Stimulated activated naive CD8-positive, alpha-beta T cell treated with anti-CD3 and anti-CD28 coated beads, Interleukin-15, Interleukin-2, amounts not matched to agents 100 U/mL and 50 U/mL, for 24 hours (primary cell): ENCODE data around the gene OMP.
"Not testable (repeated sequence)": the region's sequence is repeated elsewhere in the genome, so short reads cannot be mapped to it uniquely, and the experiment has no call there.

Experiments
- ATAC-seq: fragments of 150-1000 bp; cut with Tn5 transposase; one replicate; pipeline ENCODE4 v1.10.0; 2021
- DNase-seq: peaks from one replicate; pipeline ENCODE4 v3.0.0; 2021

Gene OMP

GRCh38 chr11:77102246-77103210, at the start of gene OMP:
Gene OMP (plus strand): TSS chr11:77102840. CDS start chr11:77102840, 0 bp downstream.
- DNase-seq: no peak
- ATAC-seq: no peak

DNA sequence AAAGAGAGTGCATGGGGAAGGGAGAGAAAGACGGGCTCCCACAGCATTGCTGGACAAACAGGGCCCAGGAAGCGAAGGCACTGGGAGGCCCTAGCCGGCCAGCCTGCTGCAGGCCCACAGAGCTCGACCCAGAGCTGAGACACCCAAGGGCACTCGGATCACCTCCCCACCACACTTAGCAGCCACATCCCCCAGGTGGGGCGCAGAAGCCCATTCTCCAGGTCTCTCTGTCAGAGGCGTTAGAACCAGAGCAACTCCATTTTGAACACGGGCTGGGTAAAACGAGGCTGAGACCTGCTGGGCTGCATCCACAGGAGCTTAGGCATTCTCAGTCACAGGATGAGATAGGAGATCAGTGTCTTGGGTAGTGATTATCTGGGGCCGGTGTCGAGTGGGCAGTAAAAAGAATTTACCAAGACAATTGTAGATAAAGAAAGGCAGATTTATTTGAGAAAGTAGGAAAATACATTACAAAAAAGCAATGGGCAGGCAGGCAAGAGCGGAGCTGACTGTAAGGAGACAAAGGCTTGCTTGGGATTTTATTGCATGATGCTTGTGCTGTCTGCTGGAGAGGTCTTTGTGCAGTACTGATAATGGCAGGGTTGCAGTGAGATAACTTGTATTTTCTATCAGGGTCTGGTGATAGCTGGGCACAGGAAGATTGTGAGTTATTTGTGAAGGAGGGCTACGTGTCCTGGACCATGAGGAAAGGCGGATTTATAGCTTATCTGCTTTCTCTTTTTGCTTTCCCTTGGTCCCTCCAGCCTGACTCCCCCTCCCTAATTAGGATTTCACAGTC, 49.2 kb upstream of the OMP start:
- ATAC-seq (no peak), DNase-seq (no peak)

DNA sequence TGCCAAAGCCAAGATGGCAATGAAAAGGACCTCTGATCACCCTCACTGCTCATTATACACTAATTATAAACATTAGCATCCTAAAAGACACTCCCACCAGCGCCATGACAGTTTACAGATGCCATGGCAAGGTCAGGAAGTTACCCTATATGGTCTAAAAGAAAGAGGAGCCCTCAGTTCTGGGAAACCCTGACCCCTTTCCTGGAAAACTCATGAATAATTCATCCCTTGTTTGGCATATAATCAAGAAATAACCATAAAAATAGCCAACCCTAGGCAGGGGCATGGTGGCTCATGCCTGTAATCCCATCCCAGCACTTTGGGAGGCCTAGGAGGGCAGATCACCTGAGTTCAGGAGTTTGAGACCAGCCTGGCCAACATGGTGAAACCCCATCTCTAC, 48.6 kb upstream of the OMP start:
- no peak for DNase-seq
- no peak for ATAC-seq

GRCh38 chr11:77055101-77055561, 47.5 kb upstream of the OMP start:
- ATAC-seq: no peak
- no peak for DNase-seq

- DNase-seq (no peak), ATAC-seq (no peak)
Observed at GRCh38 chr11:77055913-77056312, 46.7 kb upstream of the OMP start.

- ATAC-seq: no peak
- no peak for DNase-seq
Observed at GRCh38 chr11:77056814-77057402, 45.7 kb upstream of the OMP start.

GRCh38 chr11:77057938-77058474, 44.6 kb upstream of the OMP start:
- ATAC-seq: no peak
- no peak for DNase-seq

DNA sequence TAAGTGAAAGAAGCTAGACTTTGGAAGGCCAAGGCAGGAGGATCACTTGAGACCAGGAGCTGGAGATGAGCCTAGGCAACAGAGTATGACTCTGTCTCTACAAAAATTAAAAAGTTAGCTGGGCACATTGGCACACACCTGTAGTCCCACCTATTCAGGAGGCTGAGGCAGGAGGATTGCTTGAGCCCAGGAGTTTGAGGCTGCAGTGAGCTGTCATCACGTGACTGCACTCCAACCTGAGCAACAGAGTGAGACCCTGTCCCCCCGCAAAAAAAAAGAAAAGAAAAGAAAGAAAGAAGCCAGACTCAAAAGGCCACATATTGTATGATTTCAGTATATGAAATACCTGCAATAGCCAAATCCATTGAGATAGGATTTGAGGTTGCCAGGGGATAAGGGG, 43.7 kb upstream of the OMP start:
- ATAC-seq: no peak
- DNase-seq: no peak

- ATAC-seq: no peak
- no peak for DNase-seq
Observed at GRCh38 chr11:77059806-77060205, 42.8 kb upstream of the OMP start.

DNA sequence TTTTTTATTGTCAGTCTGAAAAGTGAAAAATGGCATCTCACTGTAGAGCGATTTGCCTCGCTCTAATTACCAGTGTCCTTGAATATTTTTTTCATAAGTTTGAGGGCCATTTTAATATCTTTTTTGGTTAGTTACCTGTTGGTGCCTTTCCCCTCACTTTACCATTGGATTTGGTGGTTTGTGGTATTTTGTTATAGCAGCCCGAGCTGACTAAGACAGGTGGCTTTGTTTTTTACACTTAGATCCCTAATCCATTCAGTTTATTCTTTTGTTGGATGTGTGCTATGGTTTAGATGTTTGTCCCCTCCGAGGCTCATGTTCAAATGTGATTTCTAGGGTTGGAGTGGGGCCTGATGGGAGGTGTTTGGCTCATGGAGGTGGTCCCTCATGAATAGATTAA, 42.4 kb upstream of the OMP start:
- DNase-seq: no peak
- no peak for ATAC-seq

DNA sequence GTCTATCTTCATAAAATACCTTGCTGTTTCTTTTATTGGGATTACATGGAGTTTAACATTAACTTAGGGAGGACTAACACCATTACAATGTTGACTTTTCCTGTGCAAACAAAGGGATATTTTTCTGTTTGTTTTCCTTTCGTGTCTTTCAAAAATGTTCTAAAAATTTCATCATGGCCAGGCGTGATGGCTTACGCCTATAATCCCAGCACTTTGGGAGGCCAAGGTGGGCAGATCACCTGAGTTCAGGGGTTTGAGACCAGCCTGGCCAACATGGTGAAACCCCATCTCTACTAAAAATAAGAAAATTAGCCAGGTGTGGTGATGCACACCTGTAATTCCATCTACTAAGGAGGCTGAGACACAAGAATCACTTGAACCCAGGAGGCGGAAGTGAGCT, 41.4 kb upstream of the OMP start:
- ATAC-seq: not testable (repeated sequence)

DNA sequence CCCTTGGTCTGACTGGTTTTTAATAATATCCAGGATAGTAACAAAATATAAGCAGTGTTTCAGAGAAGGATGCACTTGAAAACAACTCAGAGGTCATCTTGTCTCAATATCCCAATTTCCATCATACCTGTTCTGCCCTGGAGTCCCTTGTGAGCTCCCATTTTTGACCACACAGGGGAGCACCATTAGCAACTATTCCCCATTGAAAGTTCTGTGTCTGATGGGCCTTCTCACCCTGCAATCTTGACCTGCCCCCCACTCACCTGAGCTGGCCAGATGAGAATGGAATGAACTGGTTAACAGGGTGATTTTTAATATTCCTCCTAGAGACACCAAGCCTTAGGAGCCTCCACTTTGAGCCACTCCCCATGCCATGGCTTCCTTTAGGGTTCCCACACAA, 39.7 kb upstream of the OMP start:
- no peak for DNase-seq
- no peak for ATAC-seq

More for the DNA sequence above, 41.4 kb upstream of the OMP start:
- DNase-seq: not testable (repeated sequence)

DNA sequence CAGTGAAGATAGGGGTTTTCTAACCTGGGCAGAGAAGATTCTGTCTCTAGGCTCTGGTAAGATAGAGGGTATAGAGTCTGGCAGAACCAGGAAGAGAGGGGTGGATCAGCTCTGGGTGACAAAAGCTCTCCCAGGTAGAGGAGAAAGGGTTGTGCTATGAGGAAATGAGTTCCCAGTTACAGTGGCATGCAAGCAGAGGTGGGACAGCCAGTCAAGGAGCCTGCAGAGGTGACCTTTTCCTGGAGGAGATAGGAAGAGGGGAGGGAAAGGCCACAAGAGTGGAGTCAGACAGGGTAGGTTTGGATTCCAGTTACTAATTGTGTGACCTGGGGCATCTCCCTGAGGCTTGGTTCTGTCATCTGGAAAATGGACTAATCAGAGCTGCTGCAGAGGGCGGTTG, 39.2 kb upstream of the OMP start:
- DNase-seq (no peak), ATAC-seq (no peak)

DNA sequence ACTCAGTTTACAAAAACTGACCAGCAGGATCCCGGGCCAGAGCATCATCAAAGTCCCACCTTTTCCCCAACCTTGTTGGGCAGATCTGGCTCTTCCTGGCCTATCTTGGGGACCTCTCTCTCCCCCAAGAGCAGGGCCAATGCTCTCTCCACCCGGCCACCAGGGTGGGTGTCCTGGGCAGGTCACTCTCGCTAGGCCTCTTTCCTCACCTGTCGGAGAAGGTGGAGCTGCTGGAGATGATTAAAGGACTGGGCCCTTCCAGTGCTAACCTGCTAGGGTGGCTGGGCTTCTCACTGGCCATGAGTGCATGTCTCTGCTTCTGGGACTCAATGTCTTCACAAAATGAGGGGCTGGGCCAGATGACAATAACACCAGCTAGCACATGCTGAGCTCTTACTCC, 38.8 kb upstream of the OMP start:
- DNase-seq: no peak
- no peak for ATAC-seq

- DNase-seq: no peak
- ATAC-seq: no peak
Observed at GRCh38 chr11:77064648-77065217, 37.9 kb upstream of the OMP start.

- ATAC-seq: no peak
- DNase-seq: no peak
Observed at GRCh38 chr11:77065878-77066228, 36.8 kb upstream of the OMP start.

DNA sequence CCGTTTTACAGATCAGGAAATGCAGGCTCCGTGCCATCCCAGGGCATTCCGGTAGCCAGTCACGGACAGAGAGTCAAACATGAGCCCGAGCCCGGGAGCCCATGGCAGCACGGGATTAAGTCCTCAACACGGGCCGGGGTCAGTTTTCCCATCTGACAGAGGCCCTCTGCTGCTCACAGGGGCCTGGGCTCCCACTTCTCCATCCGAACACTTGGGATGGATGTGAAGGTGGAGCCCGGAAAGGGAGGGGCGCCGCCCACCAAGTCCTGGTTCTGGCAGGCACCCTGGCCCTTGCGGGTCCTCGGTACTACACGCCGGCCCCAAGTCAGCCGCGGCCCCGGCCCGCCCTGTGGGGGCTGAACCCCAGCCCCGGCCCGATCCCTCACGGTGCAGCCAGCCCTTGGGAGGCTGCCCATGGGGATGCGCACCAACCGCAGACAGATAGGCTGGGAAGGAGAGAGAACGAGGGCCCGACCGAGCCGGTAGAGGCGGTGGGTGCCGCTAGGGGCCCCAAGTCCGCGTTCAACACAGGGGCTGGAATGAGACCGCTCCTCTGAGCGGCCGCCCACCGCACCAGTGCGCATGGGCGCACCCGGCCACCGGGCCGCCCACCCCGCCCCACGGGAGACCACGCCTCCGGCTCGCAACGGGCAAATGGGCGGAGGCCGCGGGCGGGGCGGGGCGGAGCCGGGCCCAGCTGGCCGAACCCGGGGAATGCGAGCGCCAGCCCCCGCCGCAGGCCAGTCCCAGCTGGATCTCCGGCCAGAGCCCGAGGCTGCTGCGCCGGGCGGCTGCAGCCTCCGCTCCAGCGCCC, 36.2 kb upstream of the OMP start, which contains the start of gene CAPN5:
Gene CAPN5 (plus strand): TSS at position 743 of the 814 bp plus-strand sequence. CDS start 17,916 bp downstream, outside the sequence.
- DNase-seq: peak; percentile 93
- ATAC-seq: peak; percentile 91

- ATAC-seq (no peak), DNase-seq (no peak)
Observed at GRCh38 chr11:77067861-77068443, 34.7 kb upstream of the OMP start.

DNA sequence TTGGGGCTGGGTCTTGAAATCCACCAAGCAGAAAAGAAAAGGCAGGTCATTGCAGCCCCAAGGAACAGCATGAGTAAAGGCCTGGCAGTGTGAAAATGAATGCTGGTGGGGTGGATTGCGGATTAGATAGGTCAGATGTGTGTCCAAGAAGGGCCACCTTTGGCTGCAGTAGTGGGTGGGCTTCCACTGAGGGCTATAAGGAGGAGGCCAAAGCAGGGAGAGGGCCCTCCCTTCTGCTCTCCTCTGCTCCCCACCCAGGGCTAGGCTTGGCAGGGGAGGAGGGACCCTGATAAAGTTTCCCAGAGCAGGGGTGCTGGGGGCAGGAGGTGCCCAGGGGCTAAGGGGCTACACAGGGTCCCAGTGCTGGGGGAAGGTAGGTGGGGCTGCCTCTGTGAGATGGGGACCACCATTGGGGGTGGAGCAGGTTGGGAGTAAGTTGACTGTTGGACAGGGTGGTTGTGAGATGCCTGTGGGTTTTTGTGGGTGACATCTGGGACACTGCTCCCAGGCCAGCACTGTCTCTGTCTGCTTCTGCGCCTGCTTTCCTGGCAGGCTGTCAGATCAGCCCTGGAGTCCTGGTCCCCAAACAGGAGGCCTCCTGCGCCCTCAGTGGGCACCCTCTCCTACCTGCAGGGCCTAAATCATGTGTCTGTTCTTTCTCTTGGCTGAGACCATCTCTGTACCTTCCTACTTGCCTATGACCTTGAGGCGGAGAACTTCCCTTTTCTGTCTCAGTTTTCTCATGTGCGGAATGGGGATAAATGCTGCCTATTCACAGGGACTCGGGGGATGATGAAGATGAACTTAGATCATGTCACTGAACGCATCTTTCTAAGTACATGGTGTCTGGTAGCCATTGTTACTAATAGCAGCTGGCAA, 33.9 kb upstream of the OMP start:
- no peak for ATAC-seq

More for the DNA sequence above, 33.9 kb upstream of the OMP start:
- DNase-seq: no peak
